Lung (tissue), 12 donors: ENCODE measurements around the gene ACP7. TPM values are rescaled to one million over a fixed set of nuclear protein-coding genes. Genes with fewer than 3 reads are reported as not detected.

Experiments
- ATAC-seq: fragments of 200-7000 bp; cut with Tn5 transposase; one replicate; pipeline ENCODE4 v1.9.1; 2020; ENCODE audit warnings: moderate number of reproducible peaks; ENCODE audit not compliant: insufficient read depth, low FRiP score
- DNase-seq, 3 donors: peaks; one replicate each; pipeline ENCODE4 v3.0.0-alpha.2; 2013 to 2017
- H3K27ac ChIP-seq, 2 donors: one replicate each; pipeline ENCODE4 v1.5.1; 2013; ENCODE audit warnings: mild to moderate bottlenecking in 2 of 2, moderate library complexity in 2 of 2, control low read depth in 1 of 2, inconsistent platforms in 1 of 2, low read depth in 1 of 2, low read length in 1 of 2
- H3K27me3 ChIP-seq, 3 donors: one replicate each; pipeline ENCODE4 v1.5.1; 2013; ENCODE audit warnings: low read length in 2 of 3; ENCODE audit not compliant: control insufficient read depth in 3 of 3, insufficient read depth in 3 of 3
- H3K36me3 ChIP-seq, 4 donors: one replicate each; pipeline ENCODE4 v1.5.1; 2013; ENCODE audit warnings: low read length in 4 of 4, mild to moderate bottlenecking in 1 of 4, moderate library complexity in 1 of 4; ENCODE audit not compliant: control insufficient read depth in 4 of 4, insufficient read depth in 4 of 4
- H3K4me1 ChIP-seq, 5 donors: one replicate each; pipeline ENCODE4 v1.5.1; 2013; ENCODE audit warnings: low read length in 5 of 5, mild to moderate bottlenecking in 2 of 5, moderate library complexity in 1 of 5; ENCODE audit not compliant: control insufficient read depth in 5 of 5, insufficient read depth in 5 of 5
- H3K4me3 ChIP-seq: one replicate; pipeline ENCODE4 v1.5.1; 2013; ENCODE audit warnings: mild to moderate bottlenecking, control low read depth, moderate library complexity
- H3K9ac ChIP-seq, 2 donors: one replicate each; pipeline ENCODE4 v1.5.1; 2013; ENCODE audit warnings: low read length in 2 of 2, control low read depth in 1 of 2; ENCODE audit not compliant: insufficient read depth in 1 of 2
- H3K9me3 ChIP-seq, 4 donors: one replicate each; pipeline ENCODE4 v1.5.1; 2013; ENCODE audit warnings: low read length in 3 of 4, mild to moderate bottlenecking in 1 of 4, moderate library complexity in 1 of 4; ENCODE audit not compliant: control insufficient read depth in 4 of 4, insufficient read depth in 3 of 4
- CTCF ChIP-seq: IDR thresholded peaks from 2 replicates; pipeline ENCODE4 v1.5.1; 2012; ENCODE audit warnings: mild to moderate bottlenecking; ENCODE audit errors: control extremely low read depth, extremely low read depth
- WGBS, 2 donors: extraction: QIAGEN DNeasy Blood & Tissue Kit; methylation state at CpG; one replicate each; pipeline ENCODE4 v1.1.7; 2013; 5-methylcytosine and 5-hydroxymethylcytosine counted together
- polyA plus RNA-seq, 2 donors: library from polyadenylated mRNA; stranded (reverse); fragments of 200-250 nt; gene quantifications; one replicate each; pipeline ENCODE4 v1.2.1, GENCODE V29; 2013
- total RNA-seq, 2 donors: library from RNA; depleted of rRNA in 1 of 2; stranded (reverse); fragments of >200 nt in 1 of 2; gene quantifications; one replicate each; pipeline ENCODE4 v1.2.1, GENCODE V29; 2014 to 2021
- donor health status: control.
- donor health status: control.
- donor health status: Bipolar disorder and iron deficiency.
- donor health status: healthy.
- donor health status: DM: yes; HTN: yes; CAD: no.

Gene ACP7
- total and polyA plus RNA-seq, 4 donors = 0.03 TPM; not detected in 3

GRCh38 chr19:39070888-39071287 lies 13.3 kb upstream of the ACP7 start:
- H3K27me3 ChIP-seq = peaks cover 0 to 7% (median 0%) of the 10 kb centered on the region in 3 donors
- DNase-seq = no peak
- no peaks in the 10 kb centered on the region for H3K9me3 ChIP-seq
- H3K9ac ChIP-seq = no peak overlapping the region
- no peak overlapping the region for H3K27ac ChIP-seq
- ATAC-seq = no peak
- no peak for TF ChIP-seq CTCF
- no peaks in the 10 kb centered on the region for H3K36me3 ChIP-seq
- H3K4me3 ChIP-seq = no peak overlapping the region
- no peaks in the 10 kb centered on the region for H3K4me1 ChIP-seq
- WGBS, 2 donors = 86 to 94% methylated on average over 5 of the region's 5 CpGs

- no peak overlapping the region for H3K27ac ChIP-seq
- H3K4me1 ChIP-seq = no peaks in the 10 kb centered on the region
- no peaks in the 10 kb centered on the region for H3K36me3 ChIP-seq
- no peak overlapping the region for H3K4me3 ChIP-seq
- no peaks in the 10 kb centered on the region for H3K9me3 ChIP-seq
- ATAC-seq (no peak), DNase-seq (no peak)
- H3K27me3 ChIP-seq = peaks cover 0 to 7% (median 4%) of the 10 kb centered on the region in 3 donors
- 65 to 78% methylated on average over 3 of the region's 3 CpGs for WGBS, 2 donors
- H3K9ac ChIP-seq = no peak overlapping the region
- TF ChIP-seq CTCF = no peak
These were observed 9.9 kb upstream of the ACP7 start for GRCh38 chr19:39074205-39074692.

GRCh38 chr19:39074942-39075341 lies 9.2 kb upstream of the ACP7 start:
- no peaks in the 10 kb centered on the region for H3K36me3 ChIP-seq
- peaks cover 0 to 7% (median 4%) of the 10 kb centered on the region in 3 donors for H3K27me3 ChIP-seq
- H3K4me3 ChIP-seq = no peak overlapping the region
- no peak for TF ChIP-seq CTCF
- ATAC-seq = no peak
- 92 to 96% methylated on average over 6 of the region's 6 CpGs for WGBS, 2 donors
- no peak for DNase-seq
- H3K9ac ChIP-seq = no peak overlapping the region
- no peak overlapping the region for H3K27ac ChIP-seq
- no peaks in the 10 kb centered on the region for H3K4me1 ChIP-seq
- H3K9me3 ChIP-seq = no peaks in the 10 kb centered on the region

GRCh38 chr19:39077323-39077722 lies 6.8 kb upstream of the ACP7 start:
- Histone ChIP-seq H3K36me3 (no peaks in the 10 kb centered on the region), H3K4me3 (no peak overlapping the region), H3K27me3 (peaks cover 2 to 16% (median 7%) of the 10 kb centered on the region in 3 donors), H3K9ac (no peak overlapping the region), H3K27ac (no peak overlapping the region), H3K9me3 (no peaks in the 10 kb centered on the region), H3K4me1 (no peaks in the 10 kb centered on the region)
- WGBS, 2 donors = 91% methylated on average over 11 of the region's 11 CpGs
- TF ChIP-seq CTCF = no peak
- no peak for DNase-seq
- ATAC-seq = no peak
